Gastrocnemius medialis (tissue), 4 donors: ENCODE measurements around the gene AATK. TPM values are rescaled to one million over a fixed set of nuclear protein-coding genes. Genes with fewer than 3 reads are reported as not detected.

Experiments
- ATAC-seq, 2 donors: fragments of 150-250 bp; one replicate each; pipeline ENCODE4 v1.9.1; 2016
- DNase-seq, 2 donors: peaks; one replicate each; pipeline ENCODE4 v3.0.0-alpha.2; 2019
- H3K27ac ChIP-seq, 4 donors: fragments of 200-600 bp; sonication (generic); 1 replicate in 1 of 4; 2 replicates in 3 of 4; pipeline ENCODE4 v1.5.1; 2016 to 2018; ENCODE audit warnings: mild to moderate bottlenecking in 2 of 4, moderate library complexity in 1 of 4
- H3K27me3 ChIP-seq, 3 donors: fragments of 200-600 bp; sonication (generic) in 2 of 3; 1 replicate in 1 of 3; 2 replicates in 2 of 3; pipeline versions ENCODE4 v1.5.1 to v1.6.0; 2016 to 2019; ENCODE audit warnings: mild to moderate bottlenecking in 1 of 3, moderate library complexity in 1 of 3
- H3K36me3 ChIP-seq, 2 donors: fragments of 200-600 bp; sonication (generic) in 1 of 2; one replicate each; pipeline ENCODE4 v1.5.1; 2017 to 2018
- H3K4me1 ChIP-seq, 2 donors: fragments of 200-600 bp; sonication (generic) in 1 of 2; one replicate each; pipeline ENCODE4 v1.5.1; 2016 to 2017; ENCODE audit warnings: mild to moderate bottlenecking in 2 of 2
- H3K4me3 ChIP-seq, 4 donors: fragments of 200-600 bp; sonication (generic) in 3 of 4; 1 replicate in 1 of 4; 2 replicates in 3 of 4; pipeline ENCODE4 v1.5.1; 2016 to 2019; ENCODE audit warnings: mild to moderate bottlenecking in 2 of 4
- H3K9me3 ChIP-seq, 3 donors: fragments of 200-600 bp; sonication (generic) in 2 of 3; 1 replicate in 1 of 3; 2 replicates in 2 of 3; pipeline ENCODE4 v1.5.1; 2016 to 2019
- CTCF ChIP-seq, 5 experiments: fragments of 450-650 bp in 3 of 5; fragments of 200-600 bp in 2 of 5; sonication (generic) in 2 of 5; IDR thresholded peaks in 4 of 5; conservative IDR thresholded peaks in 1 of 5; 1 replicate in 4 of 5; 2 replicates in 1 of 5; pipeline ENCODE4 v1.5.1; 2016 to 2019; ENCODE audit warnings: antibody characterized with exemption in 5 of 5, mild to moderate bottlenecking in 3 of 5, moderate library complexity in 3 of 5
- POLR2A ChIP-seq, 2 donors: fragments of 450-650 bp; IDR thresholded peaks; one replicate each; pipeline ENCODE4 v1.6.1; 2017; ENCODE audit warnings: antibody characterized with exemption in 2 of 2, mild to moderate bottlenecking in 2 of 2, moderate library complexity in 2 of 2
- in situ Hi-C, 4 donors: fragments of 200-750 bp; cut with MboI; loops; one replicate each; pipeline versions ENCODE4 v1.15.0 to v1.8.0; 2017; ENCODE audit warnings: low sequenced_read_pairs in 4 of 4
- intact Hi-C: fragments of 100-400 bp; cut with DNase I; formaldehyde crosslinking; loops from one replicate; pipeline ENCODE4 v1.15.1; 2023; ENCODE audit warnings: low total_unique reads
- microRNA counts, 2 donors: library from miRNA; unstranded; fragments of <30 nt; microRNA quantifications; one replicate each; lab custom pipeline; 2016
- microRNA-seq, 2 donors: library from miRNA; unstranded; fragments of <30 nt; microRNA quantifications; one replicate each; pipeline ENCODE4, GENCODE V29; 2016; ENCODE audit warnings: borderline replicate concordance in 2 of 2
- total RNA-seq, 4 donors: library from RNA; depleted of rRNA; stranded (reverse); fragments of >200 nt; gene quantifications; one replicate each; pipeline versions ENCODE4 v1.1.0 to v1.2.3, GENCODE V29; 2016

Gene AATK
- total RNA-seq, 4 donors from 2014 or later = 0.10 to 1.3 (median 0.80) TPM

- peaks cover 7 to 14% of the 10 kb centered on the region in 2 donors for H3K4me1 ChIP-seq
- in situ Hi-C loops = no loop called here
- H3K27me3 ChIP-seq = no peaks in the 10 kb centered on the region
- no peaks in the 10 kb centered on the region for H3K36me3 ChIP-seq
- H3K4me3 ChIP-seq = no peak overlapping the region
- ATAC-seq = no peak
- intact Hi-C loops = no loop called here
- DNase-seq = no peak
- no peak for TF ChIP-seq CTCF (IDR thresholded peaks at IDR 0.05 in 4 of 5, conservative IDR thresholded peaks at IDR 0.05 in 1 of 5)
- TF ChIP-seq POLR2A (IDR thresholded peaks at IDR 0.05) = no peak
- no peak overlapping the region for H3K27ac ChIP-seq
- no peaks in the 10 kb centered on the region for H3K9me3 ChIP-seq
Observed at GRCh38 chr17:81067391-81067811, 98.6 kb downstream of the AATK start.

MicroRNAs encoded within 50 kb of the gene (microRNA counts, 767-probe panel; counts per million panel counts)
- microRNA hsa-miR-1250 (lab: Ali Mortazavi, UCI) (356 to 448 counts per million in 2 donors), microRNA hsa-miR-338-3p (lab: Ali Mortazavi, UCI) (6,439 to 7,836 counts per million in 2 donors), microRNA hsa-miR-338-5p (lab: Ali Mortazavi, UCI) (356 to 448 counts per million in 2 donors), microRNA hsa-miR-657 (lab: Ali Mortazavi, UCI) (356 to 448 counts per million in 2 donors)

Small RNAs within 50 kb of the gene (microRNA-seq; reads per million reads assigned to microRNA genes)
- gene MIR1250 (0 reads per million in 2 donors), gene MIR3065 (0 reads per million in 2 donors), gene MIR338 (0 reads per million in 2 donors), gene MIR657 (0 reads per million in 2 donors)

Other genes with a start within 250 kb of the AATK start
- 10 to 100 TPM; 29.8 to 33.3 (median 33.0) TPM for gene CHMP6, start 174.4 kb downstream of the AATK start, total RNA-seq
- 10 to 100 TPM in 3 of 4 donors, 1 to 10 TPM in 1; 7.3 to 36.1 (median 15.4) TPM for gene BAIAP2, start 131.1 kb downstream of the AATK start, total RNA-seq
- not detected for gene PVALEF, start 714 bp downstream of the AATK start, total RNA-seq
- 1 to 10 TPM; 6.0 to 8.8 (median 7.5) TPM for gene CEP131, start 56.7 kb upstream of the AATK start, total RNA-seq
- 10 to 100 TPM; 15.5 to 32.9 (median 24.3) TPM for gene TEPSIN, start 72.8 kb upstream of the AATK start, total RNA-seq
- gene NDUFAF8, start 73.1 kb upstream of the AATK start, total RNA-seq = 100 to 1,000 TPM in 1 of 4 donors, 10 to 100 TPM in 3; 39.4 to 700 (median 74.5) TPM
- gene SLC38A10, start 129.1 kb upstream of the AATK start, total RNA-seq = 10 to 100 TPM; 24.5 to 56.5 (median 28.8) TPM
- gene BAHCC1, start 229.2 kb upstream of the AATK start, total RNA-seq = 1 to 10 TPM; 2.5 to 8.4 (median 5.8) TPM